Measurements from ENCODE around the gene TRAM2. TPM values are rescaled to one million over a fixed set of nuclear protein-coding genes. Genes with fewer than 3 reads are reported as not detected.

The TRAM2 gene
- total and polyA plus RNA-seq, 8 donors, result 22.1 to 38.4 (median 27.4) TPM

DNA sequence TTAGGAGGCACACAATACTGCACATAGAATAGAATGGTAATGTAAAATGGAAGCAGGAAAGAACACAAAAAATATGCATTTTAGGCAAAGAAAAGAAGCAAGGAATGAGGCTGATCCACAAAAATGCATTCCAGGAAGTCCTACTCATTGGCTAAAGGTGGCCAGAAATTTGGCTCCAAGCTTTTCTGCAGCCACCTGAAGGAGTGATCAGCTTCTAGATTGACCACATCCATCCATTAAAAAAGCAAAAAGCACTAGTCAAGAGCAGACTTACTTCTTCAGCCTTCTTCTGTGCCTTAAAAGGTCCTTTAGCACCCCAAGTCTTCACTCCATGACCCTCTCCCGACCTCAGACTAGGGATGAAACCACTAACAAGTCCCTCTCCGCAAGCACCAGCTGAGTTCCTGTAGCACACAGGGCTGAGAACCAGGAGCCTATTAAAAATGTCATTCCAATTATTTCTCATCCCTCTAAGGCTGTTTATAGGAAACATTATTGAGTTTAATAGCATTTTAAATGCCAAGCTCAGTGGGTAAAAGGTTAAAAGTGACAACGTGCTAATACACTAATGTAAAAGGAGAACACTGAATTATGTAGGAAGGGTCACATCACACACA is 36.5 kb downstream of the TRAM2 start:
- intact Hi-C loops (cut with DNase I), result no loop called here
- ATAC-seq (no peak), DNase-seq (no peak)
- Histone ChIP-seq H3K36me3 (no peaks in the 10 kb centered on the region), H3K27ac (no peak overlapping the region), H3K4me3 (no peak overlapping the region), H3K4me1 (peaks cover 14 to 29% of the 10 kb centered on the region in 2 donors), H3K9me3 (no peaks in the 10 kb centered on the region), H3K27me3 (no peaks in the 10 kb centered on the region)
- TF ChIP-seq CTCF (IDR thresholded peaks at IDR 0.05), result no peak

- DNase-seq, result no peak
These were observed 37.3 kb downstream of the TRAM2 start for GRCh38 chr6:52539607-52540006.

GRCh38 chr6:52538901-52539354 is 37.9 kb downstream of the TRAM2 start:
- Histone ChIP-seq H3K9me3 (no peaks in the 10 kb centered on the region), H3K27me3 (no peaks in the 10 kb centered on the region), H3K27ac (no peak overlapping the region), H3K36me3 (peaks cover 0 to 10% of the 10 kb centered on the region in 2 donors), H3K4me3 (no peak overlapping the region), H3K4me1 (peaks cover 14 to 24% of the 10 kb centered on the region in 2 donors)
- ATAC-seq, result no peak
- TF ChIP-seq CTCF (IDR thresholded peaks at IDR 0.05), result no peak
- DNase-seq, result no peak
- intact Hi-C loops (cut with DNase I), result no loop called here

More at GRCh38 chr6:52539607-52540006, 37.3 kb downstream of the TRAM2 start:
- no peak for ATAC-seq
- Histone ChIP-seq H3K36me3 (peaks cover 0 to 4% of the 10 kb centered on the region in 2 donors), H3K27me3 (no peaks in the 10 kb centered on the region), H3K27ac (no peak overlapping the region), H3K4me1 (peaks cover 14 to 29% of the 10 kb centered on the region in 2 donors), H3K9me3 (no peaks in the 10 kb centered on the region), H3K4me3 (no peak overlapping the region)
- intact Hi-C loops (cut with DNase I), result no loop called here
- no peak for TF ChIP-seq CTCF (IDR thresholded peaks at IDR 0.05)

GRCh38 chr6:52538252-52538900 is 38.5 kb downstream of the TRAM2 start:
- ATAC-seq, result no peak
- TF ChIP-seq CTCF (IDR thresholded peaks at IDR 0.05), result no peak
- no peak overlapping the region for H3K27ac ChIP-seq
- peaks cover 14 to 18% of the 10 kb centered on the region in 2 donors for H3K4me1 ChIP-seq
- peaks cover 0 to 13% of the 10 kb centered on the region in 2 donors for H3K36me3 ChIP-seq
- H3K27me3 ChIP-seq, result no peaks in the 10 kb centered on the region
- intact Hi-C loops (cut with DNase I), result no loop called here
- no peak overlapping the region for H3K4me3 ChIP-seq
- H3K9me3 ChIP-seq, result no peaks in the 10 kb centered on the region
- no peak for DNase-seq

DNA sequence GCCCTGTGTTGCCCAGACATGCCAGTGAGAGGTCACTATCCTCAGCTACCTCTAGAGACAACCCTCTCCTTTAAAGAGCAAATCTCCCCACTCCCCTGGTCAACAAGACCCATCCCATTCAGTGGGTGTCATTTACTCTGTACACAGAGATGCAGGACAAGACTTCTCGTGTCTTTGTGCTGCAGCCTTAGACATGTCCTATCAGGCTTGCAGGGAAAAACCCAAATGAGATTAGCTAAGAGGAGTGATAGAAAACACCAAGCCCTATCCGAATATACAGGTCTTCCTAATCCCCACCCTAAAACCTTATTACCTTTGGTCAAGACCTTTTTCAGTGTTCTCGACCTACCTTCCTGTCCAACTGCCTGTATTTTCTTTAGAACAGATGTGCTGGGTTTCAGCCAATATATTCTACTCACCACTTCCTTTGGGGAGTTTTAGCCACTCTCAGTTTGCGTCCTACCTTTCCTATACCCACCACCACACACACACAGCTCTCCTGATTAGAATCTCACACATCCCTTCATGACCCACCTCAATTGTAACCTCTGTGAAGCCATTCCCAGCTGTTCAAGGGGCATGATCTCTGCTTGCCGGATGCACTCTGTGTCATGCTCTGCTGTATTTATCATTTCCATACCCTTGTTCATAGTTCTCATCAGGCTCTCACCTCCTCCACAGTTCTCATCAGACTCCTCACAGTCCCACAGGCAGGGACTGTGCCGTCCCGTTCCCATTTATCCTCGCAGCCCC is 39.7 kb downstream of the TRAM2 start:
- Histone ChIP-seq H3K4me1 (peaks cover 14% of the 10 kb centered on the region in 2 donors), H3K9me3 (no peaks in the 10 kb centered on the region), H3K4me3 (no peak overlapping the region), H3K36me3 (peaks cover 0 to 15% of the 10 kb centered on the region in 2 donors), H3K27me3 (no peaks in the 10 kb centered on the region), H3K27ac (no peak overlapping the region)
- no peak for TF ChIP-seq CTCF (IDR thresholded peaks at IDR 0.05)
- ATAC-seq, result no peak
- no peak for DNase-seq
- intact Hi-C loops (cut with DNase I), result no loop called here

Measured in left lung (tissue), 10 donors.